Liver (tissue), 9 donors: ENCODE measurements around the gene PDE10A. TPM values are rescaled to one million over a fixed set of nuclear protein-coding genes. Genes with fewer than 3 reads are reported as not detected.
"Not testable (repeated sequence)": the region's sequence is repeated elsewhere in the genome, so short reads cannot be mapped to it uniquely, and the experiment has no call there.

Experiments used
- DNase-seq: peaks from one replicate; pipeline ENCODE4 v3.0.0-alpha.2; 2017; ENCODE audit warnings: low spot score
- H3K27ac ChIP-seq, 2 donors: one replicate each; pipeline ENCODE4 v1.7.0; 2013; ENCODE audit warnings: inconsistent platforms in 2 of 2, low read length in 2 of 2, control low read depth in 1 of 2, low read depth in 1 of 2, mild to moderate bottlenecking in 1 of 2
- H3K27me3 ChIP-seq, 4 donors: one replicate each; pipeline versions ENCODE4 v1.6.1 to v1.7.0; 2013; ENCODE audit warnings: low read length in 3 of 4, inconsistent platforms in 1 of 4, mild to moderate bottlenecking in 1 of 4, moderate library complexity in 1 of 4; ENCODE audit not compliant: control insufficient read depth in 4 of 4, insufficient read depth in 4 of 4
- H3K36me3 ChIP-seq, 4 donors: one replicate each; pipeline versions ENCODE4 v1.6.1 to v1.7.0; 2013; ENCODE audit warnings: low read length in 3 of 4, mild to moderate bottlenecking in 3 of 4, low read depth in 1 of 4, moderate library complexity in 1 of 4; ENCODE audit not compliant: control insufficient read depth in 4 of 4, insufficient read depth in 3 of 4
- H3K4me1 ChIP-seq, 4 donors: one replicate each; pipeline versions ENCODE4 v1.6.1 to v1.7.0; 2013; ENCODE audit warnings: low read length in 3 of 4, mild to moderate bottlenecking in 3 of 4, moderate library complexity in 1 of 4; ENCODE audit not compliant: control insufficient read depth in 4 of 4, insufficient read depth in 4 of 4
- H3K4me3 ChIP-seq, 3 donors: one replicate each; pipeline versions ENCODE4 v1.6.1 to v1.7.0; 2013; ENCODE audit warnings: low read length in 3 of 3, control low read depth in 1 of 3, low read depth in 1 of 3, mild to moderate bottlenecking in 1 of 3
- H3K9ac ChIP-seq, 2 donors: one replicate each; pipeline ENCODE4 v1.7.0; 2013; ENCODE audit warnings: low read length in 2 of 2, mild to moderate bottlenecking in 2 of 2, moderate library complexity in 2 of 2, control low read depth in 1 of 2, low read depth in 1 of 2
- H3K9me3 ChIP-seq, 4 donors: one replicate each; pipeline versions ENCODE4 v1.6.1 to v1.7.0; 2013; ENCODE audit warnings: low read length in 3 of 4; ENCODE audit not compliant: control insufficient read depth in 4 of 4
- ATF3 ChIP-seq: IDR thresholded peaks from 2 replicates; pipeline ENCODE4 v1.6.1; 2016; ENCODE audit warnings: antibody characterized with exemption
- CTCF ChIP-seq: fragments of 150-350 bp; IDR thresholded peaks from 2 replicates; pipeline ENCODE4 v1.5.1; 2017; ENCODE audit warnings: improper control_type of control experiment, low read depth, low read length; ENCODE audit not compliant: missing input control
- EGR1 ChIP-seq, 2 donors: IDR thresholded peaks; 2 replicates each; pipeline ENCODE4 v1.6.1; 2016 to 2018; ENCODE audit warnings: antibody characterized with exemption in 2 of 2, low read depth in 2 of 2
- FOXA1 ChIP-seq: IDR thresholded peaks from 2 replicates; pipeline ENCODE4 v1.6.1; 2016; ENCODE audit warnings: antibody characterized with exemption
- FOXA2 ChIP-seq: IDR thresholded peaks from 2 replicates; pipeline ENCODE4 v1.6.1; 2016; ENCODE audit warnings: antibody characterized with exemption
- GABPA ChIP-seq, 2 donors: IDR thresholded peaks in 1 of 2; conservative IDR thresholded peaks in 1 of 2; 2 replicates each; pipeline ENCODE4 v1.6.1; 2016; ENCODE audit warnings: antibody characterized with exemption in 2 of 2, mild to moderate bottlenecking in 1 of 2, moderate library complexity in 1 of 2
- HNF4G ChIP-seq: IDR thresholded peaks from 2 replicates; pipeline ENCODE4 v1.6.1; 2016; ENCODE audit warnings: antibody characterized with exemption
- JUND ChIP-seq, 2 donors: IDR thresholded peaks; 2 replicates each; pipeline ENCODE4 v1.6.1; 2016; ENCODE audit warnings: antibody characterized with exemption in 2 of 2
- NR2F2 ChIP-seq: IDR thresholded peaks from 2 replicates; pipeline ENCODE4 v1.6.1; 2016; ENCODE audit warnings: antibody characterized with exemption
- REST ChIP-seq: IDR thresholded peaks from 2 replicates; pipeline ENCODE4 v1.6.1; 2016; ENCODE audit warnings: antibody characterized with exemption, mild to moderate bottlenecking
- RXRA ChIP-seq, 2 donors: IDR thresholded peaks; 2 replicates each; pipeline ENCODE4 v1.6.1; 2017 to 2018; ENCODE audit warnings: antibody characterized with exemption in 2 of 2, mild to moderate bottlenecking in 1 of 2
- SP1 ChIP-seq: IDR thresholded peaks from 2 replicates; pipeline ENCODE4 v1.6.1; 2018; ENCODE audit warnings: antibody characterized with exemption, mild to moderate bottlenecking
- TAF1 ChIP-seq: conservative IDR thresholded peaks from 2 replicates; pipeline ENCODE4 v1.6.1; 2016; ENCODE audit warnings: antibody characterized with exemption, mild to moderate bottlenecking
- YY1 ChIP-seq: IDR thresholded peaks from 2 replicates; pipeline ENCODE4 v1.6.1; 2016; ENCODE audit warnings: antibody characterized with exemption, mild to moderate bottlenecking
- ZBTB33 ChIP-seq: IDR thresholded peaks from 2 replicates; pipeline ENCODE4 v1.6.1; 2016; ENCODE audit warnings: antibody characterized with exemption
- WGBS: extraction: QIAGEN DNeasy Blood & Tissue Kit; methylation state at CpG from one replicate; pipeline ENCODE4 v1.1.7; 2013; 5-methylcytosine and 5-hydroxymethylcytosine counted together
- polyA plus RNA-seq, 2 donors: library from polyadenylated mRNA; stranded (reverse) in 1 of 2; unstranded in 1 of 2; fragments of 200-250 nt in 1 of 2; fragments of >200 nt in 1 of 2; fragmentation: Nextera tagmentation in 1 of 2; extraction: Ambion mirVana in 1 of 2; gene quantifications; one replicate each; pipeline versions ENCODE4 v1.2.1 to v1.2.3, GENCODE V29; 2013 to 2015
- total RNA-seq, 2 donors: library from RNA; depleted of rRNA; stranded (reverse); fragments of >200 nt; gene quantifications; one replicate each; pipeline ENCODE4 v1.2.3, GENCODE V29; 2014
- donor health status: healthy.
- donor health status: healthy.
- donor health status: healthy.
- donor health status: healthy.
- donor health status: healthy.

PDE10A gene
- total and polyA plus RNA-seq, 4 donors, result 0.20 to 1.7 (median 0.47) TPM

GRCh38 chr6:165621940-165622339 is 41.1 kb downstream of the PDE10A start:
- no peak for DNase-seq
- 85% methylated on average over 7 of the region's 7 CpGs for WGBS
- TF ChIP-seq FOXA1 (no peak), CTCF (no peak), ATF3 (no peak), RXRA (IDR thresholded peaks at IDR 0.05) (no peak), JUND (IDR thresholded peaks at IDR 0.05) (no peak), HNF4G (no peak), NR2F2 (no peak), GABPA (IDR thresholded peaks at IDR 0.05 in 1 of 2, conservative IDR thresholded peaks at IDR 0.05 in 1 of 2) (no peak), SP1 (no peak), EGR1 (IDR thresholded peaks at IDR 0.05; ENCODE audit: low read depth in 2 of 2) (no peak)
- Histone ChIP-seq H3K9ac (no peak overlapping the region), H3K36me3 (no peaks in the 10 kb centered on the region), H3K4me3 (no peak overlapping the region), H3K4me1 (no peaks in the 10 kb centered on the region), H3K27ac (no peak overlapping the region), H3K9me3 (no peaks in the 10 kb centered on the region), H3K27me3 (peaks cover 0 to 3% (median 0%) of the 10 kb centered on the region in 4 donors)

GRCh38 chr6:165618891-165619290 is 44.1 kb downstream of the PDE10A start:
- H3K4me3 ChIP-seq, DNase-seq, H3K9ac ChIP-seq, H3K4me1 ChIP-seq, H3K9me3 ChIP-seq, H3K27ac ChIP-seq, H3K27me3 ChIP-seq, H3K36me3 ChIP-seq: not testable (repeated sequence)
- WGBS, result 97% methylated on average over 4 of the region's 4 CpGs

GRCh38 chr6:165618241-165618640 is 44.8 kb downstream of the PDE10A start:
- TF ChIP-seq SP1 (no peak), FOXA2 (no peak), REST (no peak), NR2F2 (no peak), JUND (IDR thresholded peaks at IDR 0.05) (no peak), RXRA (IDR thresholded peaks at IDR 0.05) (no peak), CTCF (no peak), HNF4G (no peak), GABPA (IDR thresholded peaks at IDR 0.05 in 1 of 2, conservative IDR thresholded peaks at IDR 0.05 in 1 of 2) (no peak), YY1 (no peak), TAF1 (no peak), ZBTB33 (no peak), ATF3 (no peak), EGR1 (IDR thresholded peaks at IDR 0.05; ENCODE audit: low read depth in 2 of 2) (no peak), FOXA1 (no peak)
- H3K4me3 ChIP-seq, result no peak overlapping the region
- no peak for DNase-seq
- H3K36me3 ChIP-seq, result no peaks in the 10 kb centered on the region
- H3K9me3 ChIP-seq, result no peaks in the 10 kb centered on the region
- H3K4me1 ChIP-seq, result no peaks in the 10 kb centered on the region
- H3K27ac ChIP-seq, result no peak overlapping the region
- WGBS, result 89% methylated on average over 4 of the region's 4 CpGs
- no peak overlapping the region for H3K9ac ChIP-seq
- H3K27me3 ChIP-seq, result no peaks in the 10 kb centered on the region
